HG02870 (cell line): ENCODE measurements around the gene RAB8A.

Experiments used
- ATAC-seq: cut with Tn5 transposase; IDR thresholded peaks from one replicate; pipeline ENCODE4 v1.9.1; 2021; ENCODE audit warnings: mild to moderate bottlenecking, moderate library complexity; ENCODE audit not compliant: unreplicated experiment

RAB8A gene

GRCh38 chr19:16111160-16111908 is at the start of gene RAB8A:
Gene RAB8A (plus strand): TSS chr19:16111889. CDS start chr19:16111902, 13 bp downstream.
- peak; percentile 91 for ATAC-seq

- no peak for ATAC-seq
Observed at GRCh38 chr19:16061943-16062342, 49.7 kb upstream of the RAB8A start.

- ATAC-seq = no peak
Observed at GRCh38 chr19:16062789-16063188, 48.9 kb upstream of the RAB8A start.

GRCh38 chr19:16064209-16064889 is 47.3 kb upstream of the RAB8A start:
- ATAC-seq = no peak

GRCh38 chr19:16066611-16067104 is 45.0 kb upstream of the RAB8A start:
- no peak for ATAC-seq

GRCh38 chr19:16067205-16067938 is 44.3 kb upstream of the RAB8A start:
- ATAC-seq = no peak

GRCh38 chr19:16068696-16069259 is 42.9 kb upstream of the RAB8A start:
- no peak for ATAC-seq

GRCh38 chr19:16069813-16070365 is 41.8 kb upstream of the RAB8A start:
- no peak for ATAC-seq

- no peak for ATAC-seq
Observed at GRCh38 chr19:16070366-16070990, 41.2 kb upstream of the RAB8A start.

- no peak for ATAC-seq
Observed at GRCh38 chr19:16071072-16071691, 40.5 kb upstream of the RAB8A start.

- ATAC-seq = no peak
Observed at GRCh38 chr19:16073481-16073880, 38.2 kb upstream of the RAB8A start.

- ATAC-seq = no peak
Observed at GRCh38 chr19:16073988-16074387, 37.7 kb upstream of the RAB8A start.

- ATAC-seq = no peak
Observed at GRCh38 chr19:16074488-16075365, 37.0 kb upstream of the RAB8A start.

GRCh38 chr19:16075430-16076153 is 36.1 kb upstream of the RAB8A start:
- no peak for ATAC-seq

- ATAC-seq = peak; percentile 52
Observed at GRCh38 chr19:16076154-16076957, 35.3 kb upstream of the RAB8A start, which contains the start of gene TPM4. Gene TPM4 (plus strand): TSS chr19:16076495. CDS start chr19:16076566, 71 bp downstream.

- ATAC-seq = no peak
Observed at GRCh38 chr19:16076958-16077611, 34.6 kb upstream of the RAB8A start.
